ENCODE data around the gene PIEZO2.

DNA sequence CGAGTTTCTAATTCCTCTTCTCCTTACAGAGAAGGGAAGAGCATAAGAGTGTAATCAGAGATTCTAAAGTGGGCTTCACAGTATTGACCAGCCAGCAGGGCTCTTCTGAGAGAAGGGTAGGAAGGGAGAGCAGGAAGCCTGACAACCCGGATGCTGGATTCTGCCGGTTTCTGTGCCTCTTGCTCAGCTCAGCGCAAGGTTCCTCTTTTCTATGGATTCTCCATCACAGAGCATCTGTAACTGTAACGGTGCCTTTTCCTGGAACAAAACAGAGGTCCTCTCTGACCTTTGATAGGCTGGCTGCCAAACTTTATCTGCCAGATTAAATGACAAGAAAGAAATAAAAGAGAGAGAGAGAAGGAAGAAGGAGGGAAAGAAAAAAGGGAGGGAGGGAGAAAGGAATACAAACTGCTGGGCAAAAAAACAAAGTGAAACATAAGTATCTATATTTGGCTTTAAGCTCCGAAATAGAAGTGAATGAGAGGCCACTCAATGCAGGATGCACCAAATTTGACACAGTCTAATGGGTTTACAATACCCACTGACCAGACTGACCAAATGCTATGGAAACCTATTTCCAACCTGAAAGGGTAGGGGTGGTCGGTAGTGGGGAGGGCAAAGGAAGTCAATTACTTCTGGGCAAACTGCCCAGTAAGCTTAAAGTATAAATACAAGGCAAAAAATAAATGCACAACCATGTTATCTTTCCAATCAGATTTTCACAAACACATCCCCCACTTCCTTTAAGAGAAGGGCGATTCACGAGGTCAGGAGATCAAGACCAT lies 59.2 kb downstream of the PIEZO2 start:
- TF ChIP-seq ZNF274 (IDR thresholded peaks at IDR 0.05; ENCODE audit: borderline replicate concordance, extremely low read depth, low read length): no peak
- TF ChIP-seq, protein P1, sequence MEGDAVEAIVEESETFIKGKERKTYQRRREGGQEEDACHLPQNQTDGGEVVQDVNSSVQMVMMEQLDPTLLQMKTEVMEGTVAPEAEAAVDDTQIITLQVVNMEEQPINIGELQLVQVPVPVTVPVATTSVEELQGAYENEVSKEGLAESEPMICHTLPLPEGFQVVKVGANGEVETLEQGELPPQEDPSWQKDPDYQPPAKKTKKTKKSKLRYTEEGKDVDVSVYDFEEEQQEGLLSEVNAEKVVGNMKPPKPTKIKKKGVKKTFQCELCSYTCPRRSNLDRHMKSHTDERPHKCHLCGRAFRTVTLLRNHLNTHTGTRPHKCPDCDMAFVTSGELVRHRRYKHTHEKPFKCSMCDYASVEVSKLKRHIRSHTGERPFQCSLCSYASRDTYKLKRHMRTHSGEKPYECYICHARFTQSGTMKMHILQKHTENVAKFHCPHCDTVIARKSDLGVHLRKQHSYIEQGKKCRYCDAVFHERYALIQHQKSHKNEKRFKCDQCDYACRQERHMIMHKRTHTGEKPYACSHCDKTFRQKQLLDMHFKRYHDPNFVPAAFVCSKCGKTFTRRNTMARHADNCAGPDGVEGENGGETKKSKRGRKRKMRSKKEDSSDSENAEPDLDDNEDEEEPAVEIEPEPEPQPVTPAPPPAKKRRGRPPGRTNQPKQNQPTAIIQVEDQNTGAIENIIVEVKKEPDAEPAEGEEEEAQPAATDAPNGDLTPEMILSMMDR (IDR thresholded peaks at IDR 0.05; ENCODE audit: control extremely low read depth in 1 of 3, insufficient read depth in 1 of 3, low read depth in 1 of 3, low read length in 3 of 3): no peak
